ENCODE data around the gene LMOD3.

LMOD3 gene

GRCh38 chr3:69058180-69058946 is 64.0 kb downstream of the LMOD3 start:
- DNase-seq (ENCODE audit: low spot score), result no peak
